Astrocyte (in vitro differentiated cells and primary cell): ENCODE data around the gene COPS7A. TPM values are rescaled to one million over a fixed set of nuclear protein-coding genes. Genes with fewer than 3 reads are reported as not detected.
"Not testable (repeated sequence)": the region's sequence is repeated elsewhere in the genome, so short reads cannot be mapped to it uniquely, and the experiment has no call there.

Source experiments
- DNase-seq: peaks from one replicate; pipeline ENCODE4 v3.0.0-alpha.2; 2010; ENCODE audit warnings: low read depth
- FAIRE-seq: peaks from 2 replicates; lab custom pipeline; 2011; peaks lifted over from hg19 to GRCh38; lab: Jason Lieb, UNC
- H2AFZ ChIP-seq: 2 replicates; pipeline ENCODE4 v1.6.0; 2012; ENCODE audit warnings: low read depth, low read length, inconsistent platforms
- H3K27ac ChIP-seq: 2 replicates; pipeline ENCODE4 v1.5.1; 2011; ENCODE audit warnings: low read depth, low read length, inconsistent platforms
- H3K27me3 ChIP-seq: 2 replicates; pipeline ENCODE4 v1.6.0; 2011; ENCODE audit warnings: low read length, inconsistent platforms; ENCODE audit not compliant: insufficient read depth
- H3K36me3 ChIP-seq: 2 replicates; pipeline ENCODE4 v1.5.1; 2011; ENCODE audit warnings: low read length, inconsistent platforms; ENCODE audit not compliant: insufficient read depth
- H3K4me1 ChIP-seq: 2 replicates; pipeline ENCODE4 v1.5.1; 2011; ENCODE audit warnings: low read length, inconsistent platforms; ENCODE audit not compliant: insufficient read depth
- H3K4me2 ChIP-seq: 2 replicates; pipeline ENCODE4 v1.6.0; 2012; ENCODE audit warnings: low read length, inconsistent platforms
- H3K4me3 ChIP-seq: 2 replicates; pipeline ENCODE4 v1.5.1; 2011; ENCODE audit warnings: low read depth, mild to moderate bottlenecking, low read length, inconsistent platforms; ENCODE audit not compliant: insufficient read depth
- H3K79me2 ChIP-seq: 2 replicates; pipeline ENCODE4 v1.6.0; 2012; ENCODE audit warnings: mild to moderate bottlenecking, low read length, inconsistent platforms; ENCODE audit not compliant: insufficient read depth
- H3K9ac ChIP-seq: 2 replicates; pipeline ENCODE4 v1.6.0; 2012; ENCODE audit warnings: mild to moderate bottlenecking, low read length, inconsistent platforms
- H3K9me3 ChIP-seq: 2 replicates; pipeline ENCODE4 v1.5.1; 2012; ENCODE audit warnings: low read depth, mild to moderate bottlenecking, low read length, inconsistent platforms; ENCODE audit not compliant: insufficient read depth
- H4K20me1 ChIP-seq: 2 replicates; pipeline ENCODE4 v1.6.0; 2012; ENCODE audit warnings: low read length, inconsistent platforms; ENCODE audit not compliant: insufficient read depth
- H3K27ac Mint-ChIP-seq: one replicate; pipeline ENCODE4 v1.8.0; 2021; ENCODE audit warnings: mild to moderate bottlenecking, mixed read lengths; ENCODE audit not compliant: unreplicated experiment
- H3K27me3 Mint-ChIP-seq: one replicate; pipeline ENCODE4 v1.8.0; 2021; ENCODE audit warnings: low read depth, mixed read lengths; ENCODE audit not compliant: unreplicated experiment
- H3K36me3 Mint-ChIP-seq: one replicate; pipeline ENCODE4 v1.8.0; 2021; ENCODE audit warnings: low read depth, mixed read lengths; ENCODE audit not compliant: unreplicated experiment
- H3K4me1 Mint-ChIP-seq: one replicate; pipeline ENCODE4 v1.8.0; 2021; ENCODE audit warnings: low read depth, mixed read lengths; ENCODE audit not compliant: unreplicated experiment
- H3K4me3 Mint-ChIP-seq: one replicate; pipeline ENCODE4 v1.8.0; 2021; ENCODE audit warnings: mild to moderate bottlenecking, moderate library complexity, mixed read lengths; ENCODE audit not compliant: unreplicated experiment
- H3K9me3 Mint-ChIP-seq: one replicate; pipeline ENCODE4 v1.8.0; 2021; ENCODE audit warnings: mild to moderate bottlenecking, mixed read lengths; ENCODE audit not compliant: unreplicated experiment
- EZH2 ChIP-seq: IDR thresholded peaks from 2 replicates; pipeline ENCODE4 v1.6.1; 2012; ENCODE audit warnings: mild to moderate bottlenecking, low read length, inconsistent platforms; ENCODE audit not compliant: insufficient read depth
- total RNA-seq: library from RNA; stranded (reverse); gene quantifications from 2 replicates; pipeline ENCODE4 v1.2.1, GENCODE V29; 2021
- TF ChIP-seq, protein P1 (sequence below): IDR thresholded peaks from 2 replicates; pipeline ENCODE4 v1.5.1; 2011; ENCODE audit warnings: low read depth, mild to moderate bottlenecking, inconsistent platforms, low read length, moderate library complexity; ENCODE audit not compliant: insufficient read depth

The COPS7A gene
- total RNA-seq, 1 donor from 2014 or later, result 47.3 TPM

DNA sequence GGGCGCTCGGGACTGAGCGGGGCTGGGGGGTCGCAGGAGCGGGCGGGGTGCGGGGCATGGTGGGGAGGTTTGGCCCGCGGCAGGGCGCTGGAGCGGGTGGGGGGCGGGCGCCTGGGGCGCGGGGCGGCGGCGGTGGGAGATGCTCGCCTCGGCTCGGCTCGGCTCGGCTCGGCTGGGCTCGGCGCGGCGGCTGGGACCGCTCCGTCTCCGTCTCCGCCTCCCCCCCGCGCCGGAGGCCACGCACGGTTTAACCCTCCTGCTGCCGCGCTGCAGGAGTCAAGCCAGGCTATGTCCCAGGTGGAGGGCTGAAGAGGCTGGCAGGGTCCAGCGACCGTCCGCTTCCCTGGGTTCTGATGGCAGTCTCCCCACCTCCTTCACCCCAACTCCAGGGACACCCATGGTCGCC, 23.2 kb upstream of the COPS7A start, which contains the start of gene PIANP:
TSS of gene PIANP (minus strand) at position 170 of the 406 bp plus-strand sequence. CDS start 2,754 bp downstream, outside the sequence.
- Mint-ChIP-seq H3K27me3 (peaks cover 37% of the 10 kb centered on the region), H3K27ac (peak within 1 kb of the TSS; percentile 70), H3K36me3 (no peaks in the 10 kb centered on the region), H3K9me3 (no peaks in the 10 kb centered on the region), H3K4me3 (peak within 1 kb of the TSS; percentile 85), H3K4me1 (peaks cover 19% of the 10 kb centered on the region)
- peaks cover 28% of the 10 kb centered on the region for H3K27me3 ChIP-seq
- H4K20me1 ChIP-seq, result no peaks in the 10 kb centered on the region
- peaks cover 5% of the 10 kb centered on the region for H3K4me1 ChIP-seq
- no peaks in the 10 kb centered on the region for H3K9me3 ChIP-seq
- peak within 1 kb of the TSS; percentile 86 for H3K4me2 ChIP-seq
- H3K4me3 ChIP-seq, result peak within 1 kb of the TSS; percentile 57
- TF ChIP-seq EZH2, result no peak
- TF ChIP-seq, protein P1, sequence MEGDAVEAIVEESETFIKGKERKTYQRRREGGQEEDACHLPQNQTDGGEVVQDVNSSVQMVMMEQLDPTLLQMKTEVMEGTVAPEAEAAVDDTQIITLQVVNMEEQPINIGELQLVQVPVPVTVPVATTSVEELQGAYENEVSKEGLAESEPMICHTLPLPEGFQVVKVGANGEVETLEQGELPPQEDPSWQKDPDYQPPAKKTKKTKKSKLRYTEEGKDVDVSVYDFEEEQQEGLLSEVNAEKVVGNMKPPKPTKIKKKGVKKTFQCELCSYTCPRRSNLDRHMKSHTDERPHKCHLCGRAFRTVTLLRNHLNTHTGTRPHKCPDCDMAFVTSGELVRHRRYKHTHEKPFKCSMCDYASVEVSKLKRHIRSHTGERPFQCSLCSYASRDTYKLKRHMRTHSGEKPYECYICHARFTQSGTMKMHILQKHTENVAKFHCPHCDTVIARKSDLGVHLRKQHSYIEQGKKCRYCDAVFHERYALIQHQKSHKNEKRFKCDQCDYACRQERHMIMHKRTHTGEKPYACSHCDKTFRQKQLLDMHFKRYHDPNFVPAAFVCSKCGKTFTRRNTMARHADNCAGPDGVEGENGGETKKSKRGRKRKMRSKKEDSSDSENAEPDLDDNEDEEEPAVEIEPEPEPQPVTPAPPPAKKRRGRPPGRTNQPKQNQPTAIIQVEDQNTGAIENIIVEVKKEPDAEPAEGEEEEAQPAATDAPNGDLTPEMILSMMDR, result no peak
- no peak within 1 kb of the TSS for H3K27ac ChIP-seq
- no peaks in the 10 kb centered on the region for H3K79me2 ChIP-seq
- H3K36me3 ChIP-seq, result no peaks in the 10 kb centered on the region
- peak within 1 kb of the TSS; percentile 67 for H3K9ac ChIP-seq
- peak within 1 kb of the TSS; percentile 77 for H2AFZ ChIP-seq
- DNase-seq, result no peak
- FAIRE-seq, result no peak

DNA sequence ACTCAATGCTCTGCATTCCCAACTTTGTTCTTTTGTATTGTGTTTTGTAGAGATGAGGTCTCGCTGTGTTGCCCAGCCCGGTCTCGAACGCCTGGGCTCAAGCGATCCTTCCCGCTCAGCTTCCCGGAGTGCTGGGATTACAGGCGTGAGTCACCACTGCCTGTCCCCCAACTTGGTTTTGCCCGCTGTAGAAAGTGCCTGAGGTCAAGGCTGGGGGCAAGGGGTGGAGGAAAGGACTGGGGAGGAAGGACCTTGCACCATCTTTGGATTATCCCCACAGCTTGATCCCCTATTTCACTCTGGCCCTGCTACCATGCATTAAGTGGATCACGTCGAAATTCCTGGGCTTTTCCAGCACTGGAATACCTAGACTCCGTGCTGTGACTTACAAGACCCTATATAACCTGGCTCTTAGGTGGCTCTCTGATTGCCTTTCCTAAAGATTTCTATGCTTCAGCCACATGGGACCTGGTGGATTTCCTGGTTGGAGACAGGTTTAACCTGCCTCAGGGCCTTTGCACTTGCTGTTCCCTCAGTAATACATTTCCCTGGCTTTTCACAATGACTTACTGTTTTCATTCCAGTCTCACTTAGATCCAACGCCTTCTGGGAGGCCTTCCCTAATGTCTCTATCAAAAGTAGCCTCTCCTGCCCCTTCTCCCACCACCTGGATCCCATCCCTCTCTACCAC, 22.6 kb upstream of the COPS7A start:
- Mint-ChIP-seq H3K27ac (no peak overlapping the region), H3K27me3 (peaks cover 36% of the 10 kb centered on the region), H3K36me3 (no peaks in the 10 kb centered on the region), H3K4me1 (peaks cover 14% of the 10 kb centered on the region), H3K4me3 (peak overlapping the region; percentile 85), H3K9me3 (no peaks in the 10 kb centered on the region)
- FAIRE-seq (no peak), DNase-seq (no peak)
- Histone ChIP-seq H3K4me1 (peaks cover 5% of the 10 kb centered on the region), H2AFZ (peak overlapping the region; percentile 70), H3K9me3 (no peaks in the 10 kb centered on the region), H3K27ac (no peak overlapping the region), H4K20me1 (no peaks in the 10 kb centered on the region), H3K36me3 (no peaks in the 10 kb centered on the region), H3K4me3 (peak overlapping the region; percentile 43), H3K4me2 (peak overlapping the region; percentile 86), H3K79me2 (no peaks in the 10 kb centered on the region), H3K27me3 (peaks cover 28% of the 10 kb centered on the region), H3K9ac (peak overlapping the region; percentile 54)
- TF ChIP-seq, protein P1, result no peak
- no peak for TF ChIP-seq EZH2

DNA sequence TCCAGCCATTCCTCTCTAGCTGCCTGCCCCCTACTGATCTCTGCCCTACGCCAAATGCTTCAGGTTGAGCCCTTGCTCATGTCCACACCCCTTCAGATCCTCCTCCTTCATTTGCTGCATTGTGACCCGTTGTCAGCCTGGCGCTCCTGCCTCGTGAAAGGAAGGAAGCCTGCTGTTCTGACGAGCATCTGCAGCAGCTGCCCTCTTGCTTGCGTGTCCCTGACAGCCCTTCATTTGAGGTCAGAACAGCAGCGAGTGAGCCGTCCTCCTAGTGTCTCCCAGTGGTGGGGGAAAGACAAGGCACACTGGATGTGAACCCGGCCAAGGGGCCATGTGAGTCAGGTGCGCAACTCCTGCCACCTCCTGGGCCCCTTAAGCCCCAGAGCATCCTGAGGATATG, 20.2 kb upstream of the COPS7A start:
- Mint-ChIP-seq H3K4me3 (no peak overlapping the region), H3K36me3 (no peaks in the 10 kb centered on the region), H3K27ac (no peak overlapping the region), H3K4me1 (peaks cover 3% of the 10 kb centered on the region), H3K9me3 (peaks cover under 1% of the 10 kb centered on the region), H3K27me3 (peaks cover 34% of the 10 kb centered on the region)
- H4K20me1 ChIP-seq, result no peaks in the 10 kb centered on the region
- peaks cover 5% of the 10 kb centered on the region for H3K4me1 ChIP-seq
- no peak overlapping the region for H3K27ac ChIP-seq
- no peaks in the 10 kb centered on the region for H3K79me2 ChIP-seq
- TF ChIP-seq, protein P1, result no peak
- no peak for TF ChIP-seq EZH2
- H3K9ac ChIP-seq, result no peak overlapping the region
- no peak overlapping the region for H3K4me3 ChIP-seq
- H3K27me3 ChIP-seq, result peaks cover 27% of the 10 kb centered on the region
- H3K4me2 ChIP-seq, result no peak overlapping the region
- no peak overlapping the region for H2AFZ ChIP-seq
- FAIRE-seq (no peak), DNase-seq (no peak)
- no peaks in the 10 kb centered on the region for H3K36me3 ChIP-seq
- H3K9me3 ChIP-seq, result no peaks in the 10 kb centered on the region

DNA sequence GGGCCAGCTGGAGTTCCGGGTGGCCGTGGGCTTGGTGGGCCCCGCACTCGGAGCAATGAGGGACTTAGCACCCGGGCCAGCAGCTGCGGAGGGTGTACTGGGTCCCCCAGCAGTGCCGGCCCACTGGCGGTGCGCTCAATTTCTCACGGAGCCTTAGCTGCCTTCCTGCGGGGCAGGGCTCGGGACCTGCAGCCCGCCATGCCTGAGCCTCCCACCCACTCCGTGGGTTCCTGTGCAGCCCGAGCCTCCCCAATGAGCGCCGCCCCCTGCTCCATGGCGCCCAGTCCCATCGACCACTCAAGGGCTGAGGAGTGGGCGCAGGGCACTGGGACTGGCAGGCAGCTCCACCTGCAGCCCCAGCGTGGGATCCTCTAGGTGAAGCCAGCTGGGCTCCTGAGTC, 15.5 kb upstream of the COPS7A start:
- FAIRE-seq, H3K9me3 ChIP-seq, H3K79me2 ChIP-seq, H2AFZ ChIP-seq, H3K4me3 ChIP-seq, H3K4me1 ChIP-seq, DNase-seq, H3K27me3 ChIP-seq, H3K27ac ChIP-seq, H3K36me3 ChIP-seq, H3K4me2 ChIP-seq, H3K4me3 Mint-ChIP-seq, H3K9ac ChIP-seq, H3K36me3 Mint-ChIP-seq, H3K9me3 Mint-ChIP-seq, H3K4me1 Mint-ChIP-seq, H3K27ac Mint-ChIP-seq, H4K20me1 ChIP-seq: not testable (repeated sequence)
- H3K27me3 Mint-ChIP-seq, result peaks cover 13% of the 10 kb centered on the region
